Transverse colon (tissue), 4 donors: Measurements from ENCODE around the gene UBAC1.

Experiments
- POLR2AphosphoS5 ChIP-seq, 3 donors: sonication (generic); formaldehyde crosslinking; IDR thresholded peaks; one replicate each; pipeline ENCODE4 v1.6.1; 2016; ENCODE audit warnings: antibody characterized with exemption in 3 of 3
- TF ChIP-seq, protein P1 (sequence below), 5 experiments: fragments of 200-600 bp in 3 of 5; fragments of 450-650 bp in 2 of 5; sonication (generic) in 3 of 5; IDR thresholded peaks; 1 replicate in 2 of 5; 2 replicates in 3 of 5; pipeline ENCODE4 v1.5.1; 2016 to 2017; ENCODE audit warnings: antibody characterized with exemption in 5 of 5, inconsistent platforms in 3 of 5, mild to moderate bottlenecking in 2 of 5, moderate library complexity in 1 of 5

GRCh38 chr9:135927195-135928013, 33.8 kb downstream of the UBAC1 start:
- TF ChIP-seq, protein P1, sequence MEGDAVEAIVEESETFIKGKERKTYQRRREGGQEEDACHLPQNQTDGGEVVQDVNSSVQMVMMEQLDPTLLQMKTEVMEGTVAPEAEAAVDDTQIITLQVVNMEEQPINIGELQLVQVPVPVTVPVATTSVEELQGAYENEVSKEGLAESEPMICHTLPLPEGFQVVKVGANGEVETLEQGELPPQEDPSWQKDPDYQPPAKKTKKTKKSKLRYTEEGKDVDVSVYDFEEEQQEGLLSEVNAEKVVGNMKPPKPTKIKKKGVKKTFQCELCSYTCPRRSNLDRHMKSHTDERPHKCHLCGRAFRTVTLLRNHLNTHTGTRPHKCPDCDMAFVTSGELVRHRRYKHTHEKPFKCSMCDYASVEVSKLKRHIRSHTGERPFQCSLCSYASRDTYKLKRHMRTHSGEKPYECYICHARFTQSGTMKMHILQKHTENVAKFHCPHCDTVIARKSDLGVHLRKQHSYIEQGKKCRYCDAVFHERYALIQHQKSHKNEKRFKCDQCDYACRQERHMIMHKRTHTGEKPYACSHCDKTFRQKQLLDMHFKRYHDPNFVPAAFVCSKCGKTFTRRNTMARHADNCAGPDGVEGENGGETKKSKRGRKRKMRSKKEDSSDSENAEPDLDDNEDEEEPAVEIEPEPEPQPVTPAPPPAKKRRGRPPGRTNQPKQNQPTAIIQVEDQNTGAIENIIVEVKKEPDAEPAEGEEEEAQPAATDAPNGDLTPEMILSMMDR (IDR thresholded peaks at IDR 0.05), result no peak
- TF ChIP-seq POLR2AphosphoS5 (IDR thresholded peaks at IDR 0.05), result no peak
